CD14-positive monocyte (primary cell): ENCODE data around the gene TUBB3. TPM values are rescaled to one million over a fixed set of nuclear protein-coding genes. Genes with fewer than 3 reads are reported as not detected.

Experiments
- DNase-seq, 3 donors: peaks; one replicate each; pipeline ENCODE4 v3.0.0-alpha.2; 2011 to 2022
- H2AFZ ChIP-seq: 2 replicates; pipeline ENCODE4 v1.6.0; 2012; ENCODE audit warnings: mild to moderate bottlenecking, low read depth, low read length, inconsistent platforms; ENCODE audit not compliant: insufficient read depth, poor library complexity, severe bottlenecking
- H3K27ac ChIP-seq, 2 donors: 1 replicate in 1 of 2; 2 replicates in 1 of 2; pipeline ENCODE4 v1.5.1; 2012 to 2013; ENCODE audit warnings: low read length in 2 of 2, control low read depth in 1 of 2, inconsistent platforms in 1 of 2, low read depth in 1 of 2, mild to moderate bottlenecking in 1 of 2
- H3K27me3 ChIP-seq, 2 donors: one replicate each; pipeline versions ENCODE4 v1.6.0 to v1.6.1; 2011 to 2013; ENCODE audit warnings: low read length in 2 of 2; ENCODE audit not compliant: control insufficient read depth in 2 of 2, insufficient read depth in 2 of 2
- H3K36me3 ChIP-seq, 2 donors: replicated peaks in 1 of 2; 1 replicate in 1 of 2; 2 replicates in 1 of 2; pipeline versions ENCODE4 v1.5.1 to v1.6.1; 2012 to 2013; ENCODE audit warnings: low read length in 2 of 2, control low read depth in 1 of 2, inconsistent platforms in 1 of 2, mild to moderate bottlenecking in 1 of 2; ENCODE audit not compliant: insufficient read depth in 2 of 2, control insufficient read depth in 1 of 2
- H3K4me1 ChIP-seq, 2 donors: 1 replicate in 1 of 2; 2 replicates in 1 of 2; pipeline versions ENCODE4 v1.5.1 to v1.6.1; 2012 to 2013; ENCODE audit warnings: low read length in 2 of 2, control low read depth in 1 of 2, inconsistent platforms in 1 of 2, mild to moderate bottlenecking in 1 of 2, moderate library complexity in 1 of 2; ENCODE audit not compliant: insufficient read depth in 2 of 2, control insufficient read depth in 1 of 2
- H3K4me2 ChIP-seq: replicated peaks from 2 replicates; pipeline ENCODE3; 2012; ENCODE audit warnings: low read length, moderate library complexity, mild to moderate bottlenecking; ENCODE audit not compliant: poor library complexity, severe bottlenecking; ENCODE audit errors: extremely low read depth
- H3K4me3 ChIP-seq, 3 experiments: fragments of 200-600 bp in 1 of 3; sonication (generic) in 1 of 3; replicated peaks in 1 of 3; 1 replicate in 2 of 3; 2 replicates in 1 of 3; pipeline ENCODE4 v1.5.1; 2011 to 2013; ENCODE audit warnings: low read length in 3 of 3, mild to moderate bottlenecking in 3 of 3, control low read depth in 2 of 3, low read depth in 2 of 3, inconsistent platforms in 1 of 3, moderate library complexity in 1 of 3
- H3K79me2 ChIP-seq: 2 replicates; pipeline ENCODE4 v1.6.0; 2012; ENCODE audit warnings: mild to moderate bottlenecking, control low read depth, inconsistent platforms, low read length, moderate library complexity; ENCODE audit not compliant: insufficient read depth
- H3K9ac ChIP-seq: 2 replicates; pipeline ENCODE4 v1.6.0; 2017; ENCODE audit warnings: low read length, mild to moderate bottlenecking; ENCODE audit not compliant: insufficient read depth, poor library complexity, severe bottlenecking
- H3K9me3 ChIP-seq, 2 donors: replicated peaks in 1 of 2; 1 replicate in 1 of 2; 2 replicates in 1 of 2; pipeline versions ENCODE4 v1.5.1 to v1.6.1; 2012 to 2013; ENCODE audit warnings: low read length in 2 of 2, control low read depth in 1 of 2; ENCODE audit not compliant: control insufficient read depth in 1 of 2, insufficient read depth in 1 of 2
- H4K20me1 ChIP-seq: 2 replicates; pipeline ENCODE4 v1.6.0; 2012; ENCODE audit warnings: mild to moderate bottlenecking, low read length, control low read depth, moderate library complexity; ENCODE audit not compliant: insufficient read depth
- H3K27ac Mint-ChIP-seq, 7 donors: one replicate each; pipeline ENCODE4 v1.8.0; 2020; ENCODE audit warnings: mild to moderate bottlenecking in 7 of 7, mixed read lengths in 7 of 7, moderate library complexity in 6 of 7, inconsistent platforms in 2 of 7
- H3K27me3 Mint-ChIP-seq, 3 donors: one replicate each; pipeline ENCODE4 v1.8.0; 2021 to 2022; ENCODE audit warnings: low read depth in 3 of 3, mild to moderate bottlenecking in 3 of 3, mixed read lengths in 3 of 3, moderate library complexity in 3 of 3, inconsistent platforms in 1 of 3
- H3K36me3 Mint-ChIP-seq, 2 donors: one replicate each; pipeline ENCODE4 v1.8.0; 2020; ENCODE audit warnings: mixed read lengths in 2 of 2, inconsistent platforms in 1 of 2, mild to moderate bottlenecking in 1 of 2
- H3K4me1 Mint-ChIP-seq: one replicate; pipeline ENCODE4 v1.8.0; 2020; ENCODE audit warnings: mild to moderate bottlenecking, mixed read lengths
- H3K4me3 Mint-ChIP-seq, 2 donors: one replicate each; pipeline ENCODE4 v1.8.0; 2020; ENCODE audit warnings: mild to moderate bottlenecking in 2 of 2, mixed read lengths in 2 of 2, moderate library complexity in 1 of 2
- H3K9me3 Mint-ChIP-seq, 7 donors: one replicate each; pipeline ENCODE4 v1.8.0; 2020 to 2022; ENCODE audit warnings: mixed read lengths in 7 of 7, mild to moderate bottlenecking in 6 of 7, moderate library complexity in 6 of 7, inconsistent platforms in 2 of 7
- WGBS: methylation state at CpG from one replicate; pipeline ENCODE4 v1.1.5; 2013; ENCODE audit warnings: missing lambda C conversion rate; ENCODE audit not compliant: insufficient coverage; 5-methylcytosine and 5-hydroxymethylcytosine counted together
- intact Hi-C, 2 donors: fragments of 100-400 bp; cut with micrococcal nuclease; formaldehyde crosslinking; loops; one replicate each; pipeline versions ENCODE4 v1.15.0 to v1.15.1; 2023
- polyA plus RNA-seq, 3 donors: library from polyadenylated mRNA; depleted of rRNA in 1 of 3; unstranded in 2 of 3; stranded (reverse) in 1 of 3; fragments of 300-500 nt in 2 of 3; fragments of >200 nt in 1 of 3; fragmentation: Illumina TruSeq in 2 of 3; gene quantifications; 1 replicate in 2 of 3; 2 replicates in 1 of 3; pipeline ENCODE4 v1.2.3, GENCODE V29; 2012 to 2021
- TF ChIP-seq, protein P1 (sequence below): fragments of 200-600 bp; IDR thresholded peaks from one replicate; pipeline ENCODE4 v1.8.0; 2022; ENCODE audit warnings: antibody characterized with exemption, mild to moderate bottlenecking

TUBB3 gene
- polyA plus RNA-seq, 3 donors, result 2.9 TPM; not detected in 2

DNA sequence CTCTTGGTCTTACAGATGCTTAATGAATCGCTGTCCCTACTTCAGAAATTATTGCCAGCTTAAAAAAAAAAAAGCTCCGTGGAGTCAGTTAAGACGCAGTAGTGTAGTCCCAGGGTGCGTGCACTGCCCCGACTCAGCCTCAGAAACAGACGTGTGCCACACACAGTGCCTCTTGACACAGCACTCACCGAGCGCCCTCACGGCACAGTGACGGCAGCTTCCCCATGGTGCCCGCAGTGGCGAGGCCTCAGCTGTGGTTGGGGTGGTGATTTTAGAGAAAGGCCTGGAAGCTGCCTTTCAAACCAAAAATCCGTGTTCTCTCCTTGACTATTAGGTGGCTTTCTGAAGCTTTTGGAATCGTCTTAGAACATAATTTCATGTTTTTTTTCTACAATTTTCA, 35.9 kb upstream of the TUBB3 start:
- peaks cover 68 to 94% of the 10 kb centered on the region in 2 donors for H3K36me3 Mint-ChIP-seq

DNA sequence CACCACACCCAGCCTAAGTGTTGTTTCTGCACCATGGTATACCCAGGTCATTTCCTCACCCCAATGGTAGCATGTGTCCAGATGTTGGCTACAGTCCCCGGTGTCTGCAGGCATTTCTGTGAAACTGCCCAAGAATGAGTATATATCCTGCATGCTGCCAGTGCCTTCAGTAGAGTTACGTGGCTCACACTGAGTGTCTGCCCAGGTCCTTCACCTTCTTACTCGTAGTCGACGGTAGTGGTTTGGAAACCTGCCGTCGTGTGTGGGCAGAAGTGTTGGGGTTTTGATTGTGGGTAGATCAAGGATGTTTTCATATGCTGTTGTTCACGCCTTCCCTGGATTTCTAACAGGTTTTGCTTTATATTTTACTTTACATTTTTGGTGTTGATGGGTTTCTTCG, 32.9 kb upstream of the TUBB3 start:
- Histone ChIP-seq H3K27ac (no peak overlapping the region), H3K36me3 (peaks cover 85 to 98% of the 10 kb centered on the region in 2 donors), H4K20me1 (peaks cover 69% of the 10 kb centered on the region), H3K9ac (no peak overlapping the region), H3K79me2 (peaks cover 2% of the 10 kb centered on the region), H3K4me1 (no peaks in the 10 kb centered on the region), H3K27me3 (no peaks in the 10 kb centered on the region), H2AFZ (no peak overlapping the region), H3K4me3 (no peak overlapping the region), H3K4me2 (no peak overlapping the region), H3K9me3 (no peaks in the 10 kb centered on the region)
- H3K9me3 Mint-ChIP-seq, result no peaks in the 10 kb centered on the region
- no peaks in the 10 kb centered on the region for H3K4me1 Mint-ChIP-seq
- WGBS, result 100% methylated on average over 2 of the region's 9 CpGs
- DNase-seq, result no peak
- TF ChIP-seq, protein P1, sequence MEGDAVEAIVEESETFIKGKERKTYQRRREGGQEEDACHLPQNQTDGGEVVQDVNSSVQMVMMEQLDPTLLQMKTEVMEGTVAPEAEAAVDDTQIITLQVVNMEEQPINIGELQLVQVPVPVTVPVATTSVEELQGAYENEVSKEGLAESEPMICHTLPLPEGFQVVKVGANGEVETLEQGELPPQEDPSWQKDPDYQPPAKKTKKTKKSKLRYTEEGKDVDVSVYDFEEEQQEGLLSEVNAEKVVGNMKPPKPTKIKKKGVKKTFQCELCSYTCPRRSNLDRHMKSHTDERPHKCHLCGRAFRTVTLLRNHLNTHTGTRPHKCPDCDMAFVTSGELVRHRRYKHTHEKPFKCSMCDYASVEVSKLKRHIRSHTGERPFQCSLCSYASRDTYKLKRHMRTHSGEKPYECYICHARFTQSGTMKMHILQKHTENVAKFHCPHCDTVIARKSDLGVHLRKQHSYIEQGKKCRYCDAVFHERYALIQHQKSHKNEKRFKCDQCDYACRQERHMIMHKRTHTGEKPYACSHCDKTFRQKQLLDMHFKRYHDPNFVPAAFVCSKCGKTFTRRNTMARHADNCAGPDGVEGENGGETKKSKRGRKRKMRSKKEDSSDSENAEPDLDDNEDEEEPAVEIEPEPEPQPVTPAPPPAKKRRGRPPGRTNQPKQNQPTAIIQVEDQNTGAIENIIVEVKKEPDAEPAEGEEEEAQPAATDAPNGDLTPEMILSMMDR, result no peak
- peaks cover 69 to 93% of the 10 kb centered on the region in 2 donors for H3K36me3 Mint-ChIP-seq
- intact Hi-C loops, result no loop called here
- peak overlapping the region in 2 of 7 donors; percentile 35 to 57 for H3K27ac Mint-ChIP-seq
- H3K27me3 Mint-ChIP-seq, result no peaks in the 10 kb centered on the region
- H3K4me3 Mint-ChIP-seq, result no peak overlapping the region

More for the DNA sequence above, 35.9 kb upstream of the TUBB3 start:
- peaks cover 83 to 98% of the 10 kb centered on the region in 2 donors for H3K36me3 ChIP-seq
- TF ChIP-seq, protein P1, result no peak
- Mint-ChIP-seq H3K4me1 (no peaks in the 10 kb centered on the region), H3K9me3 (no peaks in the 10 kb centered on the region), H3K27me3 (peaks cover 0 to 1% (median 0%) of the 10 kb centered on the region in 3 donors), H3K27ac (peak overlapping the region in 2 of 7 donors; percentile 25 to 50), H3K4me3 (no peak overlapping the region)
- no peaks in the 10 kb centered on the region for H3K4me1 ChIP-seq
- no peak for DNase-seq
- 96% methylated on average over 11 of the region's 14 CpGs for WGBS
- no peak overlapping the region for H2AFZ ChIP-seq
- H3K4me2 ChIP-seq, result no peak overlapping the region
- H3K27ac ChIP-seq, result no peak overlapping the region
- no peak overlapping the region for H3K4me3 ChIP-seq
- no peaks in the 10 kb centered on the region for H3K27me3 ChIP-seq
- no peaks in the 10 kb centered on the region for H3K9me3 ChIP-seq
- no peak overlapping the region for H3K9ac ChIP-seq
- H3K79me2 ChIP-seq, result peaks cover 24% of the 10 kb centered on the region
- peaks cover 70% of the 10 kb centered on the region for H4K20me1 ChIP-seq
- intact Hi-C loops, result no loop called here
